Measurements from ENCODE around the gene ZNF148. TPM values are rescaled to one million over a fixed set of nuclear protein-coding genes. Genes with fewer than 3 reads are reported as not detected.

Gene ZNF148
- total RNA-seq, 1 donor from 2014 or later: 33.4 TPM

DNA sequence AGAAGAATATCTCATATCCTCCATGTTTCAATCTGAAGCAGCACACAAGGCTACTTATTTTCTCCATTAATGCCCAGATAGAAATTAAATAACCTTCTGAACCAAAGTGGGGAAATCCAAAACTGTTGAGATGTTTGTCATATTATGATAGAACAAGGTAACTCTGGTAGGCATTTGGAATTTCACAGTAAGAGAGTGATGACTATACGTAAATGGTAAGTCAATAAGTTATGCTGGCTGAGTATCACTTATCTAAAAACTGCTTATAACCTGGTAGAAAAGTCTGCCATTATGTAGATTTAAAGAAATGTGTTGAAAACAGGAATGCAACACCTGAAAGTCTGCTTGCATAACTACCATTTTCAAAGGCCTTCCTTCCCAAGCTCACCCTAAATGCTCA lies 145.4 kb downstream of the ZNF148 start:
- DNase-seq (ENCODE audit: low read depth): no peak

DNA sequence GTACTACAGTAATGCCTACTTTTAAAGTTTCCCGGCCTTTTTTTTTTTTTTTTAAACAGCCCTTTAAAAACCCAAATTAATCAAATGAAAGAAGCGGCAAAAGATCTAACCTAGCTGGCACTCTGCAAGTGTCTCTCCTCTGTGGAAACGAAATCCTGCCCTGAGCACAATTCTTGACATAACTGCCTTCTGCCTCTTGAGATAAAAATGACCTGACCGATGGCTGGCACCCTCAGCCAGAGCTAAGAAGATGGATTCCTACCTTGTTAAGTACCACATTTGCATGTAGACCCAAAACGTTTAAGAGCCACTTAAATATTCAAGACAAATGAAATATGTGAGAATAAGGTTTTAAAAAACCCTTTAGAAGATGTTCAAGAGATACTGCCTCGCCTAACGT lies 146.0 kb downstream of the ZNF148 start:
- no peak for DNase-seq (ENCODE audit: low read depth)

DNA sequence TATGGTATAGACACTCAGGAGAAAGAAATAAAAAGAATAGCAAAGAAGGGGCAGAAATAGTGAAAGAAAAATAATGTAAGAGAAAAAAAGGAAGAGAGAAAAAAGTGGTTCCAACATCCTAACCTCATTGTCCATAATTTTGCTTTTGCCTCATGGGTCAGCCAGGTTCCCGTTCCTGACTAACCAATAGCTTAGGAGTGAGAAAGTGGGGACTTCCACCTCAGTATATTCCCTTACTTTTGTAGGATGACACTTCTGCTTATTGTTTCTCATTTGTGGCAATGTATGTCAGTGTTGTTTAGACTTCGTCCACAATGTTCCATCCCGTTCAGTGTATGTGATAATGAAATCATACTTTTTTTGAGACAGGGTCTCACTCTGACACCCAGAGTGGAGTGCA lies 153.3 kb downstream of the ZNF148 start:
- DNase-seq (ENCODE audit: low read depth): no peak

GRCh38 chr3:125220727-125221429 lies 154.2 kb downstream of the ZNF148 start:
- no peak for DNase-seq (ENCODE audit: low read depth)

GRCh38 chr3:125220183-125220582 lies 154.9 kb downstream of the ZNF148 start:
- no peak for DNase-seq (ENCODE audit: low read depth)

- no peak for DNase-seq (ENCODE audit: low read depth)
Observed at GRCh38 chr3:125219261-125219701, 155.8 kb downstream of the ZNF148 start.

GRCh38 chr3:125214738-125215137 lies 160.4 kb downstream of the ZNF148 start:
- no peak for DNase-seq (ENCODE audit: low read depth)

DNA sequence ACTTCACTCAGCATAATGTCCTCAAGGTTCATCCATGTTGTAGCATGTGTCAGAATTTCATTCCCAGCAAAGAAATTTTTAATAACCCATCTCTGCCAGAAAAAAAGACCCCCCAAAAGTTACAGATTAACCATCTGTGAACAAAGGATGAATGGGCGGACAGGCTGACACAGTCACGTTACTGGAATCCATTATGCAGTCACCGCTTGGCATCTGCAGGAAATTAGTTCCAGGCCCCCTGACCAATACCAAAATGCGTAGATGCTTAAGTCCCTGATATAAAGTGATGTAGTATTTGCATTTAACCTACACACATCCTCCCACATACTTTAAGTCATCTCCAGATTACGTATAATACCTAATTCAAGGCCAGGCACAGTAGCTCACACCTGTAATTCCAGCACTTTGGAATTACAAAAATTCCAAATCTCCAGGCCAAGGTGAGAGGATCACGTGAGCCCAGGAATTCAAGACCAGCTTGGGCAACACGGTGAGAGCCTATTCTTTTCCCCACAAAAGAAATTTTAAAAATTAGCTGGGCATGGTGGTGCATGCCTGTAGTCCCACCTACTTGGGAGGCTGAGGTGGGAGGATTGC lies 161.1 kb downstream of the ZNF148 start:
- no peak for DNase-seq (ENCODE audit: low read depth)

GRCh38 chr3:125213364-125213755 lies 161.8 kb downstream of the ZNF148 start:
- no peak for DNase-seq (ENCODE audit: low read depth)

GRCh38 chr3:125212509-125213363 lies 162.4 kb downstream of the ZNF148 start, which contains the start of gene SLC12A8:
SLC12A8 (minus strand) TSS chr3:125212748; CDS start chr3:125211349, 1,399 bp downstream.
- no peak for DNase-seq (ENCODE audit: low read depth)

DNA sequence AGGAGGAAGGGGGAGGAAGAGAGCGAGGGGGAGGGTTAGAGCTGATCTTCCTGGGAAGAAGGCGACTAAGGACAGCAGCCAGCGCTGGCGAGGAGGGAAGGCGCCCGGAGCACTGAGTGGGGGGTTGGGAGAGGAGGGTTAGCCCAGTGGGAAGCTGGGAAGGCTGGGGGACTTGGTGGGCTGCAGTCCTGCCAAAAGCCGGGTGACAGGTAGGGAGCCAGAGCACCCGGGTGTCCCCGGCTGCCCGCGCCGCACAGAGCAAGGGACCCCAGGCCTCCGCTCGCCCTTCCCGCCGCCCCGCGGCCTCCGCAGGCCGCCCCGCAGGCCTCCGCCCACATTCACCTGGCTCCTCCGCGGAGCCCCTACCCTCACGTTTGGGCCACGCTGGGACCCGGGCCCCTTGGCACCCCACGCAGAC lies 163.0 kb downstream of the ZNF148 start:
- DNase-seq (ENCODE audit: low read depth): no peak

- no peak for DNase-seq (ENCODE audit: low read depth)
Observed at GRCh38 chr3:125211523-125212090, 163.5 kb downstream of the ZNF148 start.

DNA sequence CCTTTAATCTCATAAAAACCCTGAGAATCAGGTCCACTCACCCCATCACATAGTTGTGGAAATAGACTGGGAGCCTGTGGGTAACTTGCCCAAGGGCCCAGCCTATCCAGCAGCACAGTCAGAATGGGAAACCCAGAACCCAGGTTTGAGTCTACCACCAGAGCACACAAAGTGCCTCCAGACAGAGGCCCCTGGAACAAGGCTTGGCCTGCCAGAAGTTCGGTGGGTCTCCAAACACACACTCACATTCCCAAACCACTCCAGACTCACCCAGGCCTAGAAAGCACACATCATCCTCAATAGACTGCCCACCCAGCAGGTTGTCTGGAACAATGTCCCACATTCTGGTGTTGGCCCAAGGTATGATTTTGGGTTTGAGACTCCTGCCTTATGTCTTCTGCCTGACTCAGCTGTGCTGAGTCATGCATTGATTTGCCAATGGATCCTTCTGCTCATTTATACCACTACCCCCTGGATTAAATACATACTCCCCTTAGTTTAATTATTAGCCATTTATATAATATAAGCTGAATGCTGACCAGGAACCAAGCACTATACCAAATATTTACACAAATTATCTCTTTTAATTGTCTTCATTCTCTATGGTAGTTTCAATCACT lies 167.1 kb downstream of the ZNF148 start:
- DNase-seq (ENCODE audit: low read depth): no peak

- no peak for DNase-seq (ENCODE audit: low read depth)
Observed at GRCh38 chr3:125207507-125207906, 167.6 kb downstream of the ZNF148 start.

DNA sequence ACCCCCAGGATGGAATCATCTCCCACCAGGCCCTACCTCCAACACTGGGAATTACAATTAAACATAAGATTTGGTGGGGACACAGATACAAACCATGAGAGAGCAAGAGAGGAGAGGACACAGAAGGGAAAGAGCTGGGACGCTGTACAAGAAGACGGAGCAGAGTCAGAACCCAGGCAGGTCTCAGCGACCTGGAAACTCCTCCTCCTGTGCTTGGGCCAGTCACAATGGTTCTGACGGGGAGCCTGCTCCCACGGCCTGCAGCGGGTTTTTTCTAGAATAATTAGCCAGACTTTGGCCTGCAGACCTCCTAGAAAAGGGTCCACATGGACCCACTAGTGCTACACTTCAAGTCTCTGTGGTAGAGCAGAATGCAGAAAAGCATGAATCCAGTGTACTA lies 168.2 kb downstream of the ZNF148 start:
- no peak for DNase-seq (ENCODE audit: low read depth)

DNA sequence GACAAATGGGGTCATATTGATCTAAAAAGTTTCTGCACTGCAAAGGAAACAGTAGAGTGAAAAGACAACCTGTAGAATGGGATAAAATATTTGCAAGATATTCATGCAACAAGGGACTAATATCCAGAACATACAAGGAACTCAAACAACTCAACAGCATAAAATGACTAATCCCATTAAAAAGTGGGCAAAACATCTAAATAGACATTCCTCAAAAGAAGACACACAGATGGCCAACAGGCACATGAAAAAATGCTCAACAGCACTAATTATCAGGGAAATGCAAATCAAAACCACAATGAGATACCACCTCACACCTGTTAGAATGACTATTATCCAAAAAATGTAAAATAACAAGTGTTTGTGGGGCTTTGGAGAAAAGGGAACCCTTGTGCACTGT lies 171.4 kb downstream of the ZNF148 start:
- DNase-seq (ENCODE audit: low read depth): no peak

DNA sequence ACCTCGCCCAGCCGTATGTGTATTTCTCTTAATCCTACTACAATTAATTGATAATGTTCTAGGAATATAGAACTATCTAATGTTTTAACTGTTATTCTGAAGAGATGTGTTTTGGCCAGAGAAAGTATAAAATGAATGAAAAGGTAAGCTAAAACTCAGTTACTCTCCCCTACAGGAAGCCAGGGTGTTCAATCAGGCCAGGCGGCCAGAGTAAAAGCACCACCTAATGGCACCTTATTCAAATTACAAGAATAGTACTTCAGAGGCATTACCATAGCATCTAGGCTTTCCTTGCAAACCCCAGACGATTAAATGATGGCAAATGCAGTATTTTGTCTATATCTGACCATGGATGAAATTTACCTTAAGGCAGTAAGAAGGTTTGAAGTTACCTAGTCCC lies 172.9 kb downstream of the ZNF148 start:
- no peak for DNase-seq (ENCODE audit: low read depth)

- no peak for DNase-seq (ENCODE audit: low read depth)
Observed at GRCh38 chr3:125200731-125201139, 174.4 kb downstream of the ZNF148 start.

GRCh38 chr3:125194849-125195601 lies 180.1 kb downstream of the ZNF148 start:
- peak; percentile 83 for DNase-seq (ENCODE audit: low read depth)

GRCh38 chr3:125194061-125194848 lies 180.9 kb downstream of the ZNF148 start:
- no peak for DNase-seq (ENCODE audit: low read depth)

Data from myocyte (in vitro differentiated cells).